Stimulated activated CD4-positive, alpha-beta T cell treated with anti-CD3 and anti-CD28 coated beads, Interleukin-2, amount 100 ng/mL, for 4 hours (primary cell): ENCODE results near the gene CRTAP.
"Not testable (repeated sequence)": the region's sequence is repeated elsewhere in the genome, so short reads cannot be mapped to it uniquely, and the experiment has no call there.

Experiments
- DNase-seq: peaks from one replicate; pipeline ENCODE4 v3.0.0-alpha.2; 2020; ENCODE audit warnings: low read depth

CRTAP gene

DNA sequence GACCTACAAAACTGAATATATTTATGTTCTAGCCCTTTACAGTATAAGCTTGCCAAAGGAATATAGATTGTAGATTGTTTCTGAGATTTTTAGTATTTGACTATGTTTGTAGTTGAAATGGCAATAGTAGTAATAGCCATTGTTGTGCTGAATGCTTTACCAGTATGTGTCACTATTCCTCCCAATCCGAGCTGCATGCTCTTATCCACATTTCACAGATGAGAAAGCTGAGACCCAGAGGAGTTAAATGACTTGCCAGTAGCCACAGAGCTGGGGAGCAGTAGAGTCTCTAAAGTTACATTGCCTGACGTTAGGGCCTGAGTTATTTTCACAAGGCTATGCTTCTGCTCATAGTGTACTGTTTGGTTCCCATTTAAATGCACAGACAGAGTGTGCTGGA lies 13.6 kb upstream of the CRTAP start:
- no peak for DNase-seq

- no peak for DNase-seq
These were observed 10.8 kb upstream of the CRTAP start for GRCh38 chr3:33103034-33103433.

DNA sequence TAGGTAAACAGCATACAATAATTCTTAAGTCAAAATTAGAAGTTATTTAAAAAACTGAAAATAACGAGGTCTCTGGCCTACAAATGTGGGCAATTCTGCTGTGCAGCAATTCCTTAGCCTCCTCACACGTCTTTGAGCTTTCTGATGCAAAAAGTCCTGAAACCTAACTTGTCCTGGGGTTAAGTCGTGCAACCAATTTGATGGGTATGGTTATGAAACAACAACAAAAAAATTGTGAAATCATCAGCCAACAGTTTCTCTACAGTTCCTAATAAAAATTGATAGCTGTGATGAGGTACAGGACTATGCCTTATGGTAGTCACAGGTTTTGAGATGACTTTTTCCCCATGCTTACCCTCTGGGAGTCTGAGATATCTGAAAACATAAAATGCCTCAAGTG lies 10.3 kb upstream of the CRTAP start:
- no peak for DNase-seq

DNA sequence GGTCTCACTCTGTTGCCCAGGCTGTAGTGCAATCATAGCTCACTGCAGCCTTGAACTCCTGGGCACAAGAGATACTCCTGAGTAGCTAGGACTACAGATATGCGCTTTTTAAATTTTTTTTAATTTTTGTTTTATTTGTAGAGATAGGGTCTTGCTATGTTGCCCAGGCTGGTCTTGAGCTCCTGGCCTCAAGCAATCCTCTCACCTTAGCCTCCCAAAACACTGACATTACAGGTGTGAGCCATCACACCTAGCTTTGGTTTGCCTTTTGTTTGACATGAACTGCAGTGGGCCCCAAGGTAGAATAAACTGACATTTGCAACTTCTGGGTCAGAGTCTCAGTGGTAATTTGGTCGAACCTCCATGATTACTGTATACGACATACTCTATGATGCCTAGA lies 9.0 kb upstream of the CRTAP start:
- no peak for DNase-seq

- DNase-seq = no peak
These were observed 8.4 kb upstream of the CRTAP start for GRCh38 chr3:33105341-33105948.

- not testable (repeated sequence) for DNase-seq
These were observed 7.0 kb upstream of the CRTAP start for GRCh38 chr3:33106854-33107253.

DNA sequence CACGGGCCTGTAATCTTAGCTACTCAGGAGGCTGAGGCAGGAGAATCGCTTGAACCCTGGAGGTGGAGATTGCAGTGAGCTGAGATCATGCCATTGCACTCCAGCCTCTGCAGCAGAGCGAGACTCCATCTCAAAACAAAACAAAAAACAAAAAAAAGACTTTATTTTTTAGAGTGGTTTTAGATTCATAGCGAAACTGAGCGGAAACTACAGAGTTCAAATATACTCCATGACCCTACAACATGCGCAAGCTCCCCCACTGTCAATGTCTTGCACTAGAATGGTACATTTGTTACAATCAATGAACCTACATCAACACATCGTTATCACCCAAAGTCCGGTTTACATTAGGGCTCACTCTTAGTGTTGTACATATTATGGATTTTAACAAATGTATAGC lies 2.2 kb upstream of the CRTAP start:
- DNase-seq = no peak

DNA sequence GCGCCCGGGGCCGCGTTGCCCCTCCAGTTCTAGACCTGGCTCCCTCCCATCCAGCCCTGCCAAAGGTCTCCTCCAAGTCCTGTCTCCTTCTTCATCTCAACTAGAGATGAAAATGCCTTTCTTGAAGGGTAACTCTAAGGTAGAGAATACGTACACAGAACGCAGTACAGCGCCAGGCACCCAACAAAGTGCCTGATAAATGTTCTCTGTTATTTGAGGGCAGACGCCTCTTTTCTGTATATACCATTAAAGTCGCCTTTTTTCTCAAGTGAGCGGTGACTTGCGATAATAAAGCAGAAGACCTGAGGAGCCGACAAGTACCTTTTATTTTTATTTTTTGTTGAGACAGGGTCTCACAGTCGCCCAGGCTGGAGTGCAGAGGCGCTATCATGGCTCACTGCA lies 809 bp downstream of the CRTAP start:
- no peak for DNase-seq

DNA sequence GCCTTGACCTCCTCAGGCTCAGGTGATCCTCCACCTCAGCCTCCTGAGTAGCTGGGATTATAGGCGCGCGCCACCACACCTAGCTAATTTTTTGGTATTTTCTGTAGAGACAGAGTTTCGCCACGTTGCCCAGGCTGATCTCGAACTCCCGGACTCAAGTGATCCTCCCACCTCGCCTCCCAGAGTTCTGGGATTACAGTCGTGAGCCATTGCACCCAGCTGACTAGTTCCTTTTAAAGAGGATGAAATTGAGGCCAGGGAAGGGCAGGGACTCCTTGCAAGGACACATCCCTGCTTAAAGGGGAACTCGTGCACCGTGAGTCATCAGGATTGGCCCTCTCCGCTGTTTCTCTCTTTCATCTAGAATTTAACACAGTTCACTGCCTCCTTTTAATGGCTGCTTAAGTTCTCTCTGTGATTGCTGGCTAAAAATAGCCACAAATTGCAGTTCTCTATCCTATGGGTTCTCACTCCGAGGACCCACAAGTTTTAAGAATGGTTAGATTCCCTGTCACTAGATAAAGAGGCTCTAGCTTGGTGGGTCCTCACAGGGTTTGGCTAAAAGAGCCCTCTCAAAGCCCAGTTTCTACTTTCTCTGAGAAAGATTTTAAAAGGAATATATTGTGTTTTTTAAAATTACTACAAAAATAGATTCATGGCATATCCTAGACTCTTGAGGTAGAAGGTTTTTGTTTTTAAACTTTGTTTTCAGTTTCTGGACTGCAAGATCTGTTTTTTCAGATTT lies 1.4 kb downstream of the CRTAP start:
- DNase-seq = no peak

DNA sequence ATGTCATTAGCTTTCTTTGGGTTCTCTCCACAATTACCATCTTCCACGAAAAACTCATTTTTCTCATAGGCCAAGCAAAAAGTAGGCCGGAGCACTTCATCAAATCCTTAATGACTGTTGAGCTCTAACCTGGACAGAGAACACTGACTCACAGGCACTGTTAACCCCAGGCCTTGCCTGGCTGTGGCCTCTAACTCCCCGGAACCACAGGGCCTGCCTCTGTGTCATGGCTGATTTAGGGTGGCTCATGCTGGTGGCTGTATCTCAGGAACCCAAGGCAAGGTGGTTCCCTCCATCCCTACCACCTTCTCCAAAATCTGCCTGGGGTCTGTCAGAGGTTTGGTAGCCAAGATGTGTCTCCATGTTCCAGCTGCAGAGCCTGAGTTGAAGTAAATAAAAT lies 3.6 kb downstream of the CRTAP start:
- no peak for DNase-seq

DNA sequence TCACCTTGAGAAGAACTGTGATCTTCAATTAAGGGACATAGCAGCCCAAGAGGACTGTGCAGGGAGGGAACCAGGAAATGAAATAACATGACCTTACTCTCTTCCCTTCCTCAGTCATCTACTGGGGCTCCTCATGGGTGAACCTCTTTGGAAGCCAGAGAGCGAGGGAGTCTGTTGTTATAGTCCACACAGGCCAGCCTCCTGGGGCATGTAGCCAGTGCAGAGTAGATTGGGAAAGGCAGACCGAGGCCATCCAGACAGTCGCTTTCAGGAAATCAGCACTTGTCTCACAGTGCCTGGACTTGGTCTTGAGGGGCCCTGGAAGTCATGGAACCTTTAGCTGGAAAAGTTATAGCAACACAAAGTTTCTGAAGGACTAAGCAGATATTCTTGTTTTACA lies 6.1 kb downstream of the CRTAP start:
- no peak for DNase-seq

DNA sequence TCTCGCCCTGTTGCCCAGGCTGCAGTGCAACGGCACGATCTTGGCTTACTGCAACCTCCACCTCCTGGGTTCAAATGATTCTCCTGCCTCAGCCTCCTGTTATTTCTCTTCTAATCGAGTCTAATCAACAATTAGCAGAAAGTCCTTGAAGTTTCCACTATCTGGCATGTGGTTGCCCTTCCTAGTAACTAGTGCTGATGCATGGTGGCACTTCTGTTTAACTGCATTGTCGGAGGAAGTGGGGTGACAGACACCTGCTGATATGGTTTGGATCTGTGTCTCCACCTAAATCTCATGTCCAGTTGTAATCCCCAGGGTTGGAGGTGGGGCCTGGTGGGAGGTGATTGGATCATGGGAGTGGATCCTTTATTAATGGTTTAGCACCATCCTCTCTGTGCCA lies 9.2 kb downstream of the CRTAP start:
- no peak for DNase-seq

DNA sequence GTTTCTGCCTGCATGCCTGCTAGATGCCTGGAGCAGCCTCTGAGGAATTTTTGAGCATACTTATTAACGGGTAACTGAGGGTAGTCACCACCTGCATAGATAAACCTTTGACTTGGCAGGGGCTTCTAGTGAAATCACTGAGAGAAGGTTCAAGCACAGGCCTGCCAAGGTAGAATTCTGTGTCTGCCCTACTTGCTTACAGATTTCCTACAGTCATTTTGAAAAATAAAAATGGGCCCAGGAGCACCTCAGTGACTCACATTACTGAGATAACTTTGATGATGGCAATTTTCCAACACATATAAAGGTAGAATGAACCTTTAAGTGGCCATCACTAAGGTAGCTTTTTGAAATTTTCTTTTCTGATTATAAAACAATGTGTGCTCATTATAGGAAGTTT lies 10.8 kb downstream of the CRTAP start:
- no peak for DNase-seq

DNA sequence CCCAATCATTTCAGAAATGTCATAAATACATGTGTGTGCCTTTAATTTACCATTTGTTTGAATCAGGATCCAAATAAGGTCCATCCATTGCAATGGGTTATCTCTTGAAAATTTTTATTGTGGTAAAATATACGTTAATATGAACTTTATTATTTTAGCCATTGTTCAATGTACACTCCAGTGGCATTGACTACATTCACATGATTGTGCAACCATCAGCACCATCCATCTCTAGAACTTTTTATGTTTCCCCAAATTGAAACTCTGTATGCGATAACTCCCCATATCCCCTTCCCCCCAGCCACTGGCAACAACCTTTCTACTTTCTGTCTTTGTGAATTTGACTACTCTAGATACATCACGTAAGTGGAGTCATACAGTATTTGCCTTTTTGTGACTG lies 12.0 kb downstream of the CRTAP start:
- DNase-seq = no peak

- no peak for DNase-seq
These were observed 14.9 kb downstream of the CRTAP start for GRCh38 chr3:33128706-33129105.

- DNase-seq = no peak
These were observed 16.3 kb downstream of the CRTAP start for GRCh38 chr3:33130144-33130543.

GRCh38 chr3:33131331-33132018 lies 17.7 kb downstream of the CRTAP start:
- no peak for DNase-seq

DNA sequence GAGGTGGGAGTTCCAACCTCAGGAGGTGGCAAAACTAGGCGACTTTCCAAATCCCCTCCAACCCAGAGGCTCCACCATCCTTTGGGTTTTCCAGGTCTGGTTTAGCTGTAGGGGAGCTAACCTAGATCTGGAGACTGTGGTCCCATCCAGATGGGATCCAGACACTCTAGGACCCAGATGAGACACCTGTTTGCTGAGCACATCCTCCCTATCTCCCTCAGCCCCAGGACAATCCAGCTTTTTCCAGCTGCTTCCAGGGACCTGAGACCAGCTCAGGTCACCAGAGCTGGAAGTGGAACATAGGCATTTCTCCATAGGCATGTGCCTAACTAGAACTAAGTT lies 18.2 kb downstream of the CRTAP start:
- no peak for DNase-seq

DNA sequence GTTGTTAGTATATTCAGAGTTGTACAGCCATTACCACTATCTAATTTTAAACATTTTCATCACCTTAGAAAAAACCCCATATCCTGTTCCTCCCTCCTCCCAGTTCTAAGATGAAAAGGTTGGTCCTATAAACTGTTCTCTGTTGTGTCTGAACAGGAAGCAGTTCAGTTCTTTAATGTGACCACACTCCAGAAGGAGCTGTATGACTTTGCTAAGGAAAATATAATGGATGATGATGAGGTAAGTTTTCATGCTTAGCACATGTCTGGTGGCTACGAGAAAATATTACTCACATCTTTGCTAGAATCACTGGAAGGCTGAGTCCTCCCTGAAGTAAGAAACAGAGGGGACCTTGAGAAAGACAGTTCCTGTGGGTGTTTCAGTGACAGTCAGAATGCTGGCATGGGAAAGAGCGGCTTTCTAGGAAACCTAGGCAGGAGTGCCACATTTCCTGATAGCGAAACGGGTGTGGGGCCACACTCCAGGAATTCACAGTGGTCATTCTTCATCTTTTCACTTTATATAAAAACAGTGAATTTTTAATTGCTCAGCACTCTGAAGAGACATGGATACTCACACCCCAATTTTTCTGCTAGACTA lies 20.3 kb downstream of the CRTAP start:
- DNase-seq = no peak

GRCh38 chr3:33137691-33138090 lies 23.9 kb downstream of the CRTAP start:
- DNase-seq = no peak

DNA sequence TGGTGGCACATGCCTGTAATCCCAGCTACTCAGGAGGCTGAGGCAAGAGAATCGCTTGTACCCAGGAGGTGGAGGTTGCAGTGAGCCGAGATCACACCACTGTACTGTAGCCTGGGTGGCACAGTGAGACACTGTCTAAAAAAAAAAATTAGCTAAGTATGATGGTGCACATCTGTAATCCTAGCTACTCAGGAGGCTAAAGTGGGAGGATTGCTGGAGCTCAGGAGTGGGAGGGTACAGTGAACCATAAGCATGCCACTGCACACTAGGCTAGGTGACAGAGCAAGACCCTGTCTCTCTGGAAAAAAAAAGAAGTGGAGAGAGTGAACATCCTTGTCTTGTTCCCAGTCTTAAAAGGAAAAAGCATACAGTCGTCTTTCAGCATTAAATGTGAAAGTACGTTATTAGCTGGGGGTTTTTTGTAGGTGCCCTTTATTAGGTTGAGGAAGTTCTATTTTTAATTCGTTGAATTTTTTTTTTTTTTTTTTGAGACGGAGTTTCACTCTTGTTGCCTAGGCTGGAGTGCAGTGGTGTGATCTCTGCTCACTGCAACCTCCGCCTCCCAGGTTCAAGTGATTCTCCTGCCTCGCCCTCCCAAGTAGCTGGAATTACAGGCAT lies 25.3 kb downstream of the CRTAP start:
- not testable (repeated sequence) for DNase-seq

- no peak for DNase-seq
These were observed 26.2 kb downstream of the CRTAP start for GRCh38 chr3:33139996-33140395.

DNA sequence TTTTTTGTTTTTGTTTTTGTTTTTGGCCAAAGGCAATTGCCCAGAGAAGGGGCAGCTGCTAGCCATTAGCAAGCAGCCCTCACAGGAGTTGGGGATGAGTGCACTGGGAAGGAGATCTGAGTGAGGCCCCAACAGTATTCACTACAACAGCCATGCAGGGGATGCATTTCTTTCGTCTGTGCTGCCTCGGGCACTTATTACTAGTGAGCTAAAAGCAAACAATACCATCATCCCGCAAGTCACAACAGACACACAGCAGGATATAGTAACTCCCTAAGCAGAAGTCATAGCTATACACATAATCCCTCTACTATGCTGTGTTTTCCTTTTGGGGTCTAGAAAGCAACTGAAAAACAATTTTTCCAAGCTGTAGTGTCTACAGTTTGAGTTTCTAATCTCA lies 27.2 kb downstream of the CRTAP start:
- DNase-seq = no peak
